GM20000 (cell line): ENCODE results near the gene ACSS2.
A peak's percentile ranks its signal among the peaks of the same experiment; 100 is the strongest.

Experiments used
- DNase-seq: peaks from one replicate; pipeline ENCODE4 v3.0.0; 2012; ENCODE audit warnings: low spot score
- TF ChIP-seq, protein P1 (sequence below): IDR thresholded peaks from 2 replicates; pipeline ENCODE4 v1.5.1; 2012; ENCODE audit warnings: mild to moderate bottlenecking, control low read depth; ENCODE audit errors: extremely low read depth, missing control alignments

The ACSS2 gene

DNA sequence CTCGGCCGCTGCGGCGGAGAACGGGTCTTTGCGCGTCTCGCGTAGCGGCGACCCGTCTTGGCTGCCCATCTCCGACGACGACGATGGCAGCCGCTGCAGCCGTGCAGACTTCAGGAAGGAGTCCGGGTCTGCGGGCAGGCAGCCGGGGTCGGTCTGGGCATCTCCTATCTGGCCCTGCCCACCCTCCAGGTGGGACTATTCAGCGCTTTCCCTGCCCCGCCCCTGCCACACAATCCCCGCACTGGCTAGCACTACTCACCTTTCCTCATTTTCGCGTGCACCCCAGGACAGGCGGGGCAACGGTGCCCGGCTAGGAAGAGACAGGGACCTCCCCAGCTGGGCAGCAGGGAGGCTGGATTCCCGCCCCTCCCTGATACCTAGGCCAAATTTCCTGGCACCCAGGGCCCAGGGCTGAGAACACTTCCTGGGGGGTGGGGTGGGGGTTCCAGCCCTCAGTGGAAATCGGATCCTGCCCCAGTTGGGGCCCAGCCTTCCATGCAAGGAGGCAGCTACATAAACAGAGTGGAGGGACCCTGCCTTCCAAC lies 12.9 kb upstream of the ACSS2 start:
- DNase-seq: no peak
- TF ChIP-seq, protein P1, sequence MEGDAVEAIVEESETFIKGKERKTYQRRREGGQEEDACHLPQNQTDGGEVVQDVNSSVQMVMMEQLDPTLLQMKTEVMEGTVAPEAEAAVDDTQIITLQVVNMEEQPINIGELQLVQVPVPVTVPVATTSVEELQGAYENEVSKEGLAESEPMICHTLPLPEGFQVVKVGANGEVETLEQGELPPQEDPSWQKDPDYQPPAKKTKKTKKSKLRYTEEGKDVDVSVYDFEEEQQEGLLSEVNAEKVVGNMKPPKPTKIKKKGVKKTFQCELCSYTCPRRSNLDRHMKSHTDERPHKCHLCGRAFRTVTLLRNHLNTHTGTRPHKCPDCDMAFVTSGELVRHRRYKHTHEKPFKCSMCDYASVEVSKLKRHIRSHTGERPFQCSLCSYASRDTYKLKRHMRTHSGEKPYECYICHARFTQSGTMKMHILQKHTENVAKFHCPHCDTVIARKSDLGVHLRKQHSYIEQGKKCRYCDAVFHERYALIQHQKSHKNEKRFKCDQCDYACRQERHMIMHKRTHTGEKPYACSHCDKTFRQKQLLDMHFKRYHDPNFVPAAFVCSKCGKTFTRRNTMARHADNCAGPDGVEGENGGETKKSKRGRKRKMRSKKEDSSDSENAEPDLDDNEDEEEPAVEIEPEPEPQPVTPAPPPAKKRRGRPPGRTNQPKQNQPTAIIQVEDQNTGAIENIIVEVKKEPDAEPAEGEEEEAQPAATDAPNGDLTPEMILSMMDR: no peak

DNA sequence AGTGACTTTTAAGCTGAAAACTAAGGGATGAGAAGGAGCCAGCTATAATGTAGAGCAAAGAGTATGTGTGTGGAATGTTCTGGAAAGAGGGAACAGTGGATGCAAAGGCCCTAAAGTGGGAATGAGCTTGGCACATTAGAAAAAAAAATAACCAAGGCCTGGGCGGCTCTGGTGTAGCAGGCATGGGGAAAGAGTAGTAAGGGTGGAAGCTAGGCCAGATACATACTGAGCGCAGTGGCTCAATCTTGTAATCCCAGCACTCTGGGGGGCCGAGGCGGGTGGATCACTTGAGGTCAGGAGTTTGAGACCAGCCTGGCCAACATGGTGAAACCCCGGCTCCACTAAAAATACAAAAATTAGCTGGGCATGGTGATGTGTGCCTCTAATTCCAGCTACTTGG lies 12.2 kb upstream of the ACSS2 start:
- TF ChIP-seq, protein P1: no peak
- DNase-seq: no peak

DNA sequence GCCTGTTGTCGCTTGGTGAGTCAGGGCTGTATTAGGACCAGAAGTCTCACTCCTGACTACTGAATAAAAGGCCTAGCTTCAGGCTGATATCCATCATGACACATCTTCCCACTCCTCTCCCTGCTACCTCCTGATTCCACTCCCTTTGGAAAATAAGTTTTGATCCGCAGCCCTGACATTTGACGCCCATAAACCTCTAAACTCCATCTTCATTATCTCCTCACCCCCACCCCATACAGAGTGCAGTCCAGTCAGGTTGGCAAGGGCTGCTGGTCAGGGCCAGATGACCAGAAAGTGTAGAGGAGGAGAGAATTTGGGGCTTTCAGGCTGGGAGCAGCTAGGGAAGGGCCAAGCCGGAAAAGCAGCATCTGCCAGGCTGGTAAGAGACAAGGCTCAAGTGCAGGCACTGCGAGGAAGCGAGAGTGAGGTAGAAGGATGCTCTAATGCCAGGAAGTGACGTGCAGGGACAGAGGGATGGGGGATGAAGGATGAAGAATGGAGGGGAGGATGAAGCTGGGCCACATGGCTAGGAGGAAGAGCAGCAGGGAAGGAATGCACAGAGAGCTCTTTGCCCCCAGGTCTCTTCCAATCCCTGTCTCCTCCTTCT lies 5.0 kb upstream of the ACSS2 start:
- DNase-seq: no peak
- TF ChIP-seq, protein P1: no peak

DNA sequence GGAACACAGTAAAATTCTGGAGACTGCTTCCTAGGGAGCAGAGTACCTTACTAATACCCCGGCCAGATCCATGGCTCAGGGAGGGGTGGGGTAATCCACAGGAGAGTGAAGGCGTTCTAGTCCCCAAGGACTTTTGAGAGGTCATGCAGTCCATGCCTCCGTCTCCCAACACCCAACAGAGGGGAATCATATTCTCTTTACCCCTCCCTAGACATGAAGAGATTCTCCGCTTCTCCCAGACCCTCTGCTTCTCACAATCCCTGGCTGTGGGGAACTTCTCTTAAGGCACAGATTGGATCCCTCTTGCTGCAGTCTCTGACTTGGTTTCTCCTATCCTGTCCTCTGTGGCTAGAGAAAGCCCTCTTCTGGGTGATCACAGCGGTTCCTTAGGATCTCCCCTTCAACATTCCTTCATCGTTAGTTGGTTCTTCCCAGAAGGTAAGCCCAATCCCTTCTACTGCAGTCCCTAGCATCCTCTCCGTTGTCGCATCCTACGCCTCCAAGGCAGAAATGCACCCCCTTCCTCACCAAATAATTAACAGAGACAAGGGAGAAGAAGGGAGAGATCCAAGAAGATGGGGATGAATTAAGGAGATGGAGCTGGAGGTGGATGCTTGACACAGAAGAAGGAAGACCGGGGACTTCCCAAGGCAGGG lies 4.3 kb upstream of the ACSS2 start:
- DNase-seq: no peak
- TF ChIP-seq, protein P1: no peak

DNA sequence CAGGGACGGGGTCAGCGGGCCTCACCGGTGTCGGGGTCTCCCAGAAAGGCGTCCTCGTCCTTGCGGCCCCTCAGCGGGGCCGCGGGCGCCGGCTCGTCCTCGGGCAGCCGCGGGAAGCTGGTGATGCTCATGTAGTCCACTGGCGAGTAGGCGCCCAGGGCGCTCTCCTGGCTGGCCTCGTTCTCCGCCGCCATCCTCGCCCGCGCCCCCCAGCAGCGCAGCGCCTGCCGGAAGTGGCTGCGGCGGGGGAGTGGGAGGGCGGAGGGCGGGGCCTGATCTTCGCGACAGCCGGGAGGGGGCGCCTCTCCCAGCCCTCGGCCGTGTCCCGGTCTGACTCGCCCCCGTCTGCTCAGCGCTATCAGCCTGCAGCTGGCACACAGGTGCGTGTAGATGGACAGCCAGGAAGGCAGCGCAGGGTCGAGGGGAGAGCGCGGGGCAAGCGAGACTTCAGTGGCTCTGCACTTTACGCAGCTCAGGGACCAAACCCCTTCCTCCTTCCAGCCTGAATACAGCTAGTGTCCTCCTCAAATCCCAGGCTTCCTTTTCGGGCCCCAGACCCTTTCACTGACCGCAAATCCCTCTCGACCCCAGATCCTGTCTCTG lies 3.7 kb upstream of the ACSS2 start, which contains the start of gene GGT7:
Gene GGT7, minus strand, starts transcription at position 235 of the 603 bp plus-strand sequence. Its CDS starts 41 bp downstream, at position 194.
- DNase-seq: peak; percentile 93

DNA sequence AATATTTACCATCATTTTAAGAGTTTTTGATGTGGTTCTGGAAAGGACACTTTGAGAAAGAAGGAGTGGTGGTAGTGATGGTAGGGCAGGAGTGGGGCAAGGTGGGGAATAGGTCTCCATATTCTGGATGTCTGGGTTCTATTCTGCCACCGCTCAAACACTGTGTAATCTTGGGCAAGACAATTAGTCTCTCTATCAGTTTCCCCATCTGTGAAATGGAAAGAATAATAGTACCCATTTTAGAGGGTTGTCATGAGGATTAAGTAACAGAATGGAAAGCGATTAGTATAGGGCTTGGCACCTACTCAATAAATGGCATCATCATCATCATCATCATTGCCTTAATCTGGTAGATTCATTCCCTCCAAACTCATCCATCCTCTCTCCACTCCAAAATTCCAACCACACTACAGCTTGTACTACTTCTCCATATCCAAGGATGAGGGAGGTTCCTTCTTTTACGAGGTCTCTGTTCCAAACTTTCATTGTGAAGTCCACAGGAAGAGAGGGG lies 2.8 kb upstream of the ACSS2 start:
- DNase-seq: no peak
- TF ChIP-seq, protein P1: no peak

More for the DNA sequence above, 3.7 kb upstream of the ACSS2 start, which contains the start of gene GGT7:
- TF ChIP-seq, protein P1: peak; percentile 34
